GM19438 (cell line): Measurements from ENCODE around the gene MRRF.
A peak's percentile ranks its signal among the peaks of the same experiment; 100 is the strongest.

Experiments
- ATAC-seq: cut with Tn5 transposase; IDR thresholded peaks from one replicate; pipeline ENCODE4 v1.9.1; 2021; ENCODE audit warnings: low read depth; ENCODE audit not compliant: unreplicated experiment

MRRF gene

GRCh38 chr9:122264360-122265148 is at the start of gene MRRF, which contains the start of gene RBM18:
TSS of gene MRRF (plus strand) at chr9:122264882. CDS start at chr9:122270892, 6,010 bp downstream.
TSS of gene RBM18 (minus strand) at chr9:122264840. CDS start at chr9:122261492, 3,348 bp downstream.
- peak; percentile 86 for ATAC-seq

GRCh38 chr9:122215663-122216062 is 49.0 kb upstream of the MRRF start:
- ATAC-seq: no peak

- no peak for ATAC-seq
Observed at GRCh38 chr9:122216138-122216797, 48.4 kb upstream of the MRRF start.

- no peak for ATAC-seq
Observed at GRCh38 chr9:122216798-122217418, 47.8 kb upstream of the MRRF start.

- ATAC-seq: no peak
Observed at GRCh38 chr9:122217640-122218039, 47.0 kb upstream of the MRRF start.

GRCh38 chr9:122218071-122218934 is 46.4 kb upstream of the MRRF start:
- ATAC-seq: no peak

- no peak for ATAC-seq
Observed at GRCh38 chr9:122218935-122219855, 45.5 kb upstream of the MRRF start.

- no peak for ATAC-seq
Observed at GRCh38 chr9:122219856-122220672, 44.6 kb upstream of the MRRF start.

GRCh38 chr9:122220673-122221182 is 44.0 kb upstream of the MRRF start:
- ATAC-seq: no peak

GRCh38 chr9:122221183-122221811 is 43.4 kb upstream of the MRRF start:
- ATAC-seq: no peak

- ATAC-seq: no peak
Observed at GRCh38 chr9:122222791-122223190, 41.9 kb upstream of the MRRF start.

GRCh38 chr9:122223435-122223834 is 41.2 kb upstream of the MRRF start:
- no peak for ATAC-seq

- no peak for ATAC-seq
Observed at GRCh38 chr9:122225312-122226141, 39.2 kb upstream of the MRRF start.

GRCh38 chr9:122226142-122226757 is 38.4 kb upstream of the MRRF start:
- ATAC-seq: no peak

- ATAC-seq: no peak
Observed at GRCh38 chr9:122226758-122227574, 37.7 kb upstream of the MRRF start.

- no peak for ATAC-seq
Observed at GRCh38 chr9:122227575-122227900, 37.1 kb upstream of the MRRF start.
